PC-9 (cell line): ENCODE data around the gene TNFRSF12A.

Experiments
- CTCF ChIP-seq: fragments of 200-600 bp; sonication (generic); conservative IDR thresholded peaks from 2 replicates; pipeline ENCODE4 v1.6.1; 2017; ENCODE audit warnings: mixed run types, antibody characterized with exemption, mild to moderate bottlenecking, moderate library complexity
- EZH2 ChIP-seq: fragments of 200-600 bp; sonication (generic); IDR thresholded peaks from 2 replicates; pipeline ENCODE4 v1.8.0; 2017; ENCODE audit warnings: antibody characterized with exemption, low read depth

- TF ChIP-seq CTCF (no peak), EZH2 (no peak)
Measured at GRCh38 chr16:3008690-3009037, 11.5 kb upstream of the TNFRSF12A start.
